Midbrain (tissue), 1 donor: ENCODE results near the gene OR4D6.
"Not testable (repeated sequence)": the region's sequence is repeated elsewhere in the genome, so short reads cannot be mapped to it uniquely, and the experiment has no call there.

ENCODE experiments used
- DNase-seq: peaks from one replicate; lab custom pipeline; 2025; lab: John Stamatoyannopoulos, UW

OR4D6 gene

DNA sequence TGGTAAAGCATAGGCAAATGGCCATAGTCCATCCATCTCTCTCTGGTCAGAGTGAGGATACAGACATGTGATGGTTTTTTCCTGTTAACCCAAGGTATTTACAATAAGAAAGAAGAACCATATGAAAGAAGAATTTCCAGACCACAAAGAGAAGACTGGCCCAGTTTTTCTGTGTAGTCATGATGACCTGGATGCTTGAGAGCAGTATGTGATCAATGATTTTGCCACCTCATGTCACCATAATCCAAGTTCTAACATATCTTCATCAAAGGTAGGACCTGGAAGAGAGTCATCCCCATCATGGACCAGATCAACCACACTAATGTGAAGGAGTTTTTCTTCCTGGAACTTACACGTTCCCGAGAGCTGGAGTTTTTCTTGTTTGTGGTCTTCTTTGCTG lies at the start of gene OR4D6:
TSS of gene OR4D6 (plus strand) at position 301 of the 400 bp plus-strand sequence. CDS start at position 301, 0 bp downstream.
- DNase-seq: no peak

DNA sequence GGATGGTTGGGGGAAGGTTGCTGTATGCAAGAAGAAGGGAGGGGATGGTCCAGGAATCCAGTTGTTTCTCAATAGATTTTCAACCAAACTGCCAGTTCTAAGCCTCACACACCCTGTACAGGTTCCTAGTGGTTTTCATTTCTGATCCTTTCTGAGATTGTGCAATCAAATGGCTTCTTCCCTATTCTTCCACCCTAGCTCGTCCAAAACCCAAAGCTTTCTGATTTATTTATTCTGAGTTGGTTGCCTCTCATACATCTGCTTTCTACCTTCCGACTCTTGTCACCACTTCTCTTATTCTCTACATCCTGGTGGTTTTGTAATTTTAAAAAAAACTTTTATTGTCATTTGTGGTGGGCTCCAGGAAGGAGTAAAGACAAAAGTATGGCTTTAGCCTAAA lies 43.1 kb upstream of the OR4D6 start:
- no peak for DNase-seq

- DNase-seq: no peak
Observed at GRCh38 chr11:59415111-59415510, 41.6 kb upstream of the OR4D6 start.

DNA sequence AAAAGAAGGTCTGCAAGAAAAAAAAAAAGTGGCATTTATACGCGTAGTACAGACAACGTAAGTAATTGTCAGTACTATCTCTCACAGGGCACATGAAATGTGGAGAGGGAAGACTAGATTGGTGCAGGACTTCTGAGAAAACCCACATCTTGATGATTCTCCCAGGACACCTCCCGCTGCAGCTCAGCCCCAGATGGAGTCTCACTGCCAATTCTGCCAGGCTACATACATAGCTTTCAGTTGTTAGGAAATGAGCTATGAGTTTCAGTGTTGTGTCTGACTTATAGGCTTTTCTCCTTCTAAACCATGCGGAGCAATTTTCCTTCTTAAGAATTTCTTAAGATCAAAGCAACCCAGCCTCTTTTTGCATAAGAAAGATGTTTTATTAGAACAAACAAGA lies 40.1 kb upstream of the OR4D6 start:
- no peak for DNase-seq

DNA sequence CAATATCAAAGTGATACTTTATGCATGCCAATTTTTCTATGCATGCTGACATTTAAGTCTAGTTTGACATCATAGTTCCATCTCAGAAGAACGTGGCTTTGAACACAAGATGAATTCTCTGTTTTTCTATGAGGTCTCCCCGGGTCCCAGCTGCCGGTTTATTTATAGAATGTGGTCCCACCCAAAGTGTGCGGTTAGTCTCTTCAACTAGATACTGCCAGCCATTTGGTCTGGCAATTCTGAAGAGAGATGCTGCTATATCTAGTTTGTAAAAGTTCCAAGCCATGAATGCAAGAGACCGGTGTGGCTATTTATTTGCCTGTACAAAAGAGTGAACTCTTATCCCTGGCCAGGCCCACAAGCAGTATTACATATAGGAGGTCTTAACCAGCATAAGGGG lies 39.7 kb upstream of the OR4D6 start:
- DNase-seq: no peak

DNA sequence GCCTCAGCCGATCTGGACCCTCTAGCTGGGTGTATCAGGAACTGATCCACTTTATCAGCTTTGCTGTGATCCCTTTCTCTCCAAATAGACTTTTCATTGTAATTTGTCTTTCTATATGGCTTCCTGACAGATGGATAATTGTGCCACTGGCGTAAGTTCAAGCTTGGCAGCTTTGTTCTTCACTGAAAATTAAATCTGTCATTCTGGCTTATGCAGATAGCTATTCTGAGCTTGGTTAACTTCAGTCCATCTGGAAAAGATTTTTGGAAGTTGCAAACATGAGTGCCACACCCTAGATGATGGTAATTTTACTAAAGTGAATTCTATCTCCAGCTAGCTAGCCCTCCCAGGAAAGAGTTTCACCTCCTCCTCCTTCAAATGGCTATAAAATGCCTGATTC lies 38.6 kb upstream of the OR4D6 start:
- DNase-seq: no peak

DNA sequence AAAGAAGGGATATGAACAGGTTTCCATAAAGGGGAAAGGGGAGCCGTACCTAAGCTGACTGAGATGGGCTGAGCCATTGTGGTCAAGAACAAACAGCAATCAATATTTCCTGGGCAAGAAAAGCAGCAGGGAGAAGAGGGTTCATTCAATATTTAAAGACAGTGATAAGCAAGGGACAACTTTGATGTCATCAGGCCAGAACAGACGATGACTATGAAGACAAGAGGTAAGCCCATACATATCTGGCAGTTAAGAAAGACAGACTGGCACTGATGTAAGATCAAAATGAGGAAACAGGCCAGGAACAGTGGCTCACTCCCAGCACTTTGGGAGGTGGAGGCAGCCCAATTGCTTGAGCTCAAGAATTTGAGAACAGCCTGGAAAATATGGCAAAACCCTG lies 32.9 kb upstream of the OR4D6 start:
- DNase-seq: no peak

DNA sequence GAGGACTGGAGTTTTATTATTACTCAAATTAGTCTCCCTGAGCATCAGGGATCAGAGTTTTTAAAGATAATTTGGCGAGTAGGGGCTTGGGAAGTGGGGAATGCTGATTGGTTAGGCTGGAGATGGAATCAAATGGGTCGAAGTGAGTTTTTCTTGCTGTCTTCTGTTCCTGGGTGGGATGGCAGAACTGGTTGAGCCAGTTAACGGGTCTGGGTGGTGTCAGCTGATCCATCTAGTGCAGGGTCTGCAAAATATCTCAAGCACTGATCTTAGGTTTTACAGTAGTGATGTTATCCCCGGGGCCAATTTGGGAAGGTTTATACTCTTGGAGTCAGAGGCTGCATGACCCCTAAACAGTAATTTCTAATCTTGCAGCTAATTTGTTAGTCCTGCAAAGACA lies 31.6 kb upstream of the OR4D6 start:
- no peak for DNase-seq

DNA sequence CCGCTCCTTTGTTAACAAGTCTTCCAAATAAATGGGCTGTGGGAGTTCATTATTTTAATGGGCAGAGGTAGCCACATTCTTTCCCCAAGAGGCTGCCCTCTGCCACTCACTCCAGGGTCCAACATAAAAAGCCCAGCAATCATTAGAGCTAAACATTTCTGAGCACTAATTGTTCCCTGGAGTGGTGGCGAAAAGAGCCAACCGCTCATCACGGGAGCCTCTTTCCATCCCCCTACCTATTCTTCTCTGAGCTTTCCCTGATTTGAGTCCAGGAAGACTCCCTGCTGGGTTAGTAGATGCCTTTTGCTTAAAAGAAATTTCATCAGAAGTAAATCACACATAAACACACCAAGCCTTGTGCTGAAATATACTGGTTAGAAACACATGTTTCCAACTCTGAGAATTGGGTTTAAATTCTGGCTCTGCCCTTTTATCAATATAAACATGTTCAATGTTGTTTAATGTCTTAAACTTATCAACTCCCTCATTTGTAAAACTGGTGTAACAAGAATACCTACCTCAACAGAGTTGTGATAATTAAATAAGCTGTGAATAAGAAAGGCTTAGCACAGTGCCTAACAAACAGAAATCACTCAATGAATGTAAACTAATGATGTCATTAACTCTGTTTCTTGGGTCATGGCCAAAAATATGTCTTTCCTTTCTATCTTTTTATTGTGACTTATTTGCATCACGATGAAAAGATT lies 30.2 kb upstream of the OR4D6 start, which contains the start of gene OR5A2:
TSS of gene OR5A2 (minus strand) at position 53 of the 707 bp plus-strand sequence. CDS start 3,460 bp downstream, outside the sequence.
- DNase-seq: no peak

DNA sequence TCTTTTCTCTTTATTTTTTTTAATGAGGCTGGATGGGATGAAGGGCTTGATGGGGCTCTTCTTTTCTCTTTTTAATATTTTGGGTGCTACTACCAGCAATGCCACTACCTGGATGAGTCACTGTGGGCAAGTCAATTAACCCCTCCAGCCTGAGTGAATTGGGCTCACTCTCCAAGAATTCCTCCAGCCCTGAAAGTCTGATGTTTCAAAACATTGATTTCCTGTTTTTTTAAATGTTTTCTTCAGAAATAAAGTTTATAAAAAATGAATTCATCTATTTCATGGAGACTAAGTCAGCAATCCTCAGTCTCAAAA lies 29.7 kb upstream of the OR4D6 start:
- DNase-seq: no peak

DNA sequence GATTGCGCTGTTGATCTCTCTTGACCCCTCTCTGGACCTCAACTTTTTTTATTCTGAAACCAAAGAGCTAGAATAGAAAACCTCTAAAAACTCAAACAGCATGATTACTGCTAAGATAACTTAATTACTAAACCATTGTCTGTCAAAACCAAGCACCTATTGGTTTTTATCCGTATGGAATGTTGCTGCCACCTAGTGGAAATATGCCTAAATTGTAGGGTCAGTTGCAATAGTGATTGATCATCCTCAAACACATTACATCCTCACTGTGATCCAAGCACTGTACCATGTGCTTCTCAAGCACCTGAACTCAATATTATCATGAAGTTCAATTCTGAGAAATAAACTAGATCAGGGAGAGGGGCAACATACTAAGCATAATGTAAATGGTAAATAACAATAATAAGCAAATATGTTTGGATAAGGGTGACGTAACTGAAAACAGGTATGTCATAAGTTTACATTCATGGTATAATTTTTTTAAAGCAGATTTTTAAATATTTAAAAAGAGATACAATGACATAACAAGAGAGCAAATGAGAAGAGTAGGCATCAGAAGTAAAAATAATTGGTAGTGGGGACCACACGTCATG lies 26.7 kb upstream of the OR4D6 start:
- DNase-seq: no peak

- no peak for DNase-seq
Observed at GRCh38 chr11:59436169-59436568, 20.6 kb upstream of the OR4D6 start, which contains the start of gene OR5A1. Gene OR5A1 (plus strand): TSS chr11:59436469. CDS start chr11:59443169, 6,700 bp downstream.

GRCh38 chr11:59437770-59438169 lies 19.0 kb upstream of the OR4D6 start:
- DNase-seq: no peak

DNA sequence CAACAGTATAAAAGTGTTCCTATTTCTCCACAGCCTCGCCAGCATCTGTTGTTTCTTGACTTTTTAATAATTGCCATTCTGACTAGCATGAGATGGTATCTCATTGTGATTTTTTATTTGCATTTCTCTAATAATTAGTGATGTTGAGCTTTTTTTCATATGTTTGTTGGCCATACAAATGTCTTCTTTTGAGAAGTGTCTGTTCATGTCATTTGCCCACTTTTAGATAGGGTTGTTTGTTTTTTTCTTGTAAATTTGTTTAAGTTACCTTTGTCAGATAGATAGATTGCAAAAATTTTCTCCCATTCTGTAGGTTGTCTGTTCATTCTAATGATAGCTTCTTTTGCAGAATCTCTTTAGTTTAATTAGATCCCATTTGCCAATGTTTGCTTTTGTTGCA lies 11.1 kb upstream of the OR4D6 start:
- DNase-seq: not testable (repeated sequence)

GRCh38 chr11:59448484-59448883 lies 8.3 kb upstream of the OR4D6 start:
- no peak for DNase-seq

DNA sequence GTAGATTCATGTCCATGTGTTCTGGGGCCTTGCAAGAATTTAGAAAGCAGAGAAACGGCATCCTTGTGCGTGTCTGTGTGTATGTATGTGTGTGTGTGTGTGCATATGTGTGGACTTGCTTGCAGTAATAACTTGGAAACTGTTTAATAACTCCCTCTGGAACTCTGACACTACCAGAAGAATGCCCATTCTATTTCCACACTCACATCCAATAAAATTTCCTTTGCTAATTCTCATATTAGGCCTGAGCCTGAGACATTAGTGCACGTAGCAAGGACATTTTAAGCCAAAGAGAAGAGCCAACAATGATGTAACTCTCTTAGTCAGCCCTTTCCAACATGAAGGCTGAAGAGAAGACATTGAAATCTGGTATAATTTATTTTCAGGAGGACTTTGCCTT lies 3.2 kb downstream of the OR4D6 start:
- DNase-seq: no peak

GRCh38 chr11:59463190-59463641 lies 6.5 kb downstream of the OR4D6 start:
- DNase-seq: no peak

- no peak for DNase-seq
Observed at GRCh38 chr11:59473015-59473414, 16.3 kb downstream of the OR4D6 start, which contains the start of gene OR4D10. Gene OR4D10 (plus strand): TSS chr11:59473315. CDS start chr11:59477430, 4,115 bp downstream.

GRCh38 chr11:59475176-59475575 lies 18.4 kb downstream of the OR4D6 start:
- DNase-seq: no peak

DNA sequence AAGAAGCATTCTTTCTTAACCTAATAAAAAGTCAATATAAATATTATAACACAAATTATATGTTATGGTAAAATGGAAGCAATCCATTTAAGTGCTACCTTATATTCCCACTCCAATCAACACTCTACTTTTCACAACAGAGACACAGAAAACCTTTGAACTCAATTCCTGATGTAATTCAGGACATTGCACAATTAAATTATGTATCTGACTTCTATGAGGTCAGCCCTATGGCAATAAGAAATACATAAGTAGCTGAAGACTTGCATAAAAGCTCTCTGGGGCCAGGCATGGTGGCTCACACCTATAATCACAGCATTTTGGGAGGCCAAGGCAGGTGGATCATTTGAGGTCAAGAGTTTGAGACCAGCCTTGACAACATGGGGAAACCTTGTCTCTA lies 23.1 kb downstream of the OR4D6 start:
- no peak for DNase-seq

- DNase-seq: no peak
Observed at GRCh38 chr11:59480359-59480758, 23.6 kb downstream of the OR4D6 start.

GRCh38 chr11:59501931-59502330 lies 45.2 kb downstream of the OR4D6 start:
- DNase-seq: no peak

GRCh38 chr11:59503276-59503675 lies 46.5 kb downstream of the OR4D6 start, which contains the start of gene OR4D11:
Gene OR4D11 (plus strand): TSS chr11:59503576. CDS start chr11:59503576, 0 bp downstream.
- DNase-seq: no peak
